Kidney (tissue), 14 donors: ENCODE data around the gene KCNA3. TPM values are rescaled to one million over a fixed set of nuclear protein-coding genes. Genes with fewer than 3 reads are reported as not detected.

Source experiments
- DNase-seq, 5 donors: peaks; one replicate each; pipeline ENCODE4 v3.0.0-alpha.2; 2013 to 2020
- FAIRE-seq: peaks from 2 replicates; lab custom pipeline; 2012; peaks lifted over from hg19 to GRCh38; lab: Jason Lieb, UNC
- H3K27ac ChIP-seq, 2 donors: one replicate each; pipeline ENCODE4 v1.7.0; 2013; ENCODE audit warnings: low read depth in 2 of 2, low read length in 2 of 2, inconsistent platforms in 1 of 2
- H3K27me3 ChIP-seq: one replicate; pipeline ENCODE4 v1.7.1; 2013; ENCODE audit warnings: low read length, inconsistent platforms; ENCODE audit not compliant: control insufficient read depth, insufficient read depth
- H3K36me3 ChIP-seq, 3 donors: one replicate each; pipeline versions ENCODE4 v1.7.0 to v1.7.1; 2013; ENCODE audit warnings: low read length in 3 of 3, control low read depth in 1 of 3, inconsistent platforms in 1 of 3; ENCODE audit not compliant: insufficient read depth in 3 of 3, control insufficient read depth in 2 of 3
- H3K4me1 ChIP-seq, 3 donors: one replicate each; pipeline versions ENCODE4 v1.7.0 to v1.7.1; 2013; ENCODE audit warnings: low read length in 3 of 3, inconsistent platforms in 1 of 3, low read depth in 1 of 3; ENCODE audit not compliant: control insufficient read depth in 2 of 3, insufficient read depth in 2 of 3
- H3K4me3 ChIP-seq, 3 donors: one replicate each; pipeline versions ENCODE4 v1.7.0 to v1.8.1; 2013; ENCODE audit warnings: low read length in 3 of 3, control low read depth in 1 of 3, inconsistent platforms in 1 of 3
- H3K9ac ChIP-seq, 3 donors: one replicate each; pipeline versions ENCODE4 v1.7.0 to v1.7.1; 2013; ENCODE audit warnings: low read length in 3 of 3, control low read depth in 1 of 3, inconsistent platforms in 1 of 3
- H3K9me3 ChIP-seq, 3 donors: one replicate each; pipeline versions ENCODE4 v1.7.0 to v1.7.1; 2013; ENCODE audit warnings: low read length in 3 of 3, control low read depth in 1 of 3, inconsistent platforms in 1 of 3; ENCODE audit not compliant: control insufficient read depth in 2 of 3, insufficient read depth in 1 of 3
- CTCF ChIP-seq: IDR thresholded peaks from 3 replicates; pipeline ENCODE4 v1.5.1; 2012; ENCODE audit warnings: mild to moderate bottlenecking, moderate library complexity, borderline replicate concordance; ENCODE audit not compliant: insufficient read depth; ENCODE audit errors: extremely low read depth
- intact Hi-C: fragments of 100-400 bp; cut with DNase I; formaldehyde crosslinking; loops from one replicate; pipeline ENCODE4 v1.11.1; 2022
- polyA plus RNA-seq: library from polyadenylated mRNA; stranded (reverse); fragments of 350-450 nt; fragmentation: Illumina TruSeq; extraction: RNeasy Lipid Tissue Mini Kit (QIAGEN cat#74804); gene quantifications from one replicate; pipeline ENCODE4 v1.2.3, GENCODE V29; 2014; ENCODE audit warnings: low read depth, low replicate concordance; ENCODE audit not compliant: insufficient read depth
- total RNA-seq: library from RNA; stranded (reverse); fragmentation: NEBNext Ultra II Directional; extraction: Animal tissue kit (Norgen Biotek cat#: 25700); gene quantifications from one replicate; pipeline ENCODE4 v1.2.1, GENCODE V29; 2021
- donor health status: control.
- donor health status: control.
- donor health status: control.
- donor health status: control.
- donor health status: control.
- donor health status: DM: yes; HTN: yes; CAD: no.
- donor health status: Normal renal cell carcinoma (clear cell type).

The KCNA3 gene
- total and polyA plus RNA-seq, 2 donors from 2014 or later = 6.7 TPM; not detected in 1

- Histone ChIP-seq H3K9me3 (no peaks in the 10 kb centered on the region), H3K27me3 (peaks cover 37% of the 10 kb centered on the region), H3K4me3 (no peak overlapping the region), H3K36me3 (no peaks in the 10 kb centered on the region), H3K27ac (no peak overlapping the region), H3K4me1 (no peaks in the 10 kb centered on the region), H3K9ac (no peak overlapping the region)
- intact Hi-C loops = no loop called here
- DNase-seq (peak in 2 of 5 donors; percentile 18 to 35), FAIRE-seq (no peak)
- no peak for TF ChIP-seq CTCF
Observed at GRCh38 chr1:110672001-110672752, 2.6 kb downstream of the KCNA3 start.

GRCh38 chr1:110671361-110671760 lies 3.4 kb downstream of the KCNA3 start:
- no peak for TF ChIP-seq CTCF
- Histone ChIP-seq H3K36me3 (no peaks in the 10 kb centered on the region), H3K4me3 (no peak overlapping the region), H3K9ac (no peak overlapping the region), H3K4me1 (no peaks in the 10 kb centered on the region), H3K27ac (no peak overlapping the region), H3K27me3 (peaks cover 37% of the 10 kb centered on the region), H3K9me3 (no peaks in the 10 kb centered on the region)
- DNase-seq (no peak), FAIRE-seq (no peak)
- intact Hi-C loops = no loop called here

GRCh38 chr1:110668549-110668948 lies 6.2 kb downstream of the KCNA3 start:
- Histone ChIP-seq H3K9ac (no peak overlapping the region), H3K36me3 (no peaks in the 10 kb centered on the region), H3K27me3 (peaks cover 28% of the 10 kb centered on the region), H3K4me1 (no peaks in the 10 kb centered on the region), H3K9me3 (no peaks in the 10 kb centered on the region), H3K27ac (no peak overlapping the region), H3K4me3 (no peak overlapping the region)
- TF ChIP-seq CTCF = no peak
- no peak for DNase-seq
- no peak for FAIRE-seq
- intact Hi-C loops = no loop called here
